Stromal cell of bone marrow (primary cell): ENCODE results near the gene MAPRE2.
"Not testable (repeated sequence)": the region's sequence is repeated elsewhere in the genome, so short reads cannot be mapped to it uniquely, and the experiment has no call there.

Source experiments
- DNase-seq: peaks from one replicate; pipeline ENCODE4 v3.0.0-alpha.2; 2012; ENCODE audit warnings: low read depth

Gene MAPRE2

GRCh38 chr18:35091841-35092240 is 50.6 kb downstream of the MAPRE2 start:
- no peak for DNase-seq

GRCh38 chr18:35095983-35096676 is 54.9 kb downstream of the MAPRE2 start:
- no peak for DNase-seq

- no peak for DNase-seq
Measured at GRCh38 chr18:35096677-35097011, 55.4 kb downstream of the MAPRE2 start.

- DNase-seq, result no peak
Measured at GRCh38 chr18:35097195-35097594, 56.0 kb downstream of the MAPRE2 start.

GRCh38 chr18:35097763-35098162 is 56.5 kb downstream of the MAPRE2 start:
- no peak for DNase-seq

GRCh38 chr18:35099911-35100310 is 58.7 kb downstream of the MAPRE2 start:
- no peak for DNase-seq

GRCh38 chr18:35104391-35105051 is 63.3 kb downstream of the MAPRE2 start:
- no peak for DNase-seq

- no peak for DNase-seq
Measured at GRCh38 chr18:35106013-35106844, 65.0 kb downstream of the MAPRE2 start.

- no peak for DNase-seq
Measured at GRCh38 chr18:35106845-35107148, 65.6 kb downstream of the MAPRE2 start.

GRCh38 chr18:35107216-35107615 is 66.0 kb downstream of the MAPRE2 start:
- no peak for DNase-seq

GRCh38 chr18:35108088-35108487 is 66.9 kb downstream of the MAPRE2 start:
- not testable (repeated sequence) for DNase-seq

- DNase-seq, result no peak
Measured at GRCh38 chr18:35110059-35110458, 68.8 kb downstream of the MAPRE2 start.

- no peak for DNase-seq
Measured at GRCh38 chr18:35110554-35111485, 69.6 kb downstream of the MAPRE2 start.

- no peak for DNase-seq
Measured at GRCh38 chr18:35112696-35113095, 71.5 kb downstream of the MAPRE2 start.

GRCh38 chr18:35114305-35114704 is 73.1 kb downstream of the MAPRE2 start:
- no peak for DNase-seq

- DNase-seq, result no peak
Measured at GRCh38 chr18:35116784-35117318, 75.6 kb downstream of the MAPRE2 start.

GRCh38 chr18:35117372-35117771 is 76.2 kb downstream of the MAPRE2 start:
- DNase-seq, result no peak

- peak; percentile 71 for DNase-seq
Measured at GRCh38 chr18:35117951-35118411, 76.8 kb downstream of the MAPRE2 start.

- DNase-seq, result no peak
Measured at GRCh38 chr18:35118641-35119040, 77.4 kb downstream of the MAPRE2 start.

- no peak for DNase-seq
Measured at GRCh38 chr18:35121038-35121437, 79.8 kb downstream of the MAPRE2 start.

- DNase-seq, result no peak
Measured at GRCh38 chr18:35121531-35121930, 80.3 kb downstream of the MAPRE2 start.
